H1 (cell line): ENCODE results near the gene NCAPD3. TPM values are rescaled to one million over a fixed set of nuclear protein-coding genes. Genes with fewer than 3 reads are reported as not detected.
"Not testable (repeated sequence)": the region's sequence is repeated elsewhere in the genome, so short reads cannot be mapped to it uniquely, and the experiment has no call there.

Experiments
- CTCF ChIA-PET: fragments of 300-600 bp; sonication (Branson Sonifier 250); formaldehyde crosslinking; loops from one replicate; lab custom pipeline; 2021; ENCODE audit not compliant: partially characterized antibody; lab: Charles Lee
- POLR2A ChIA-PET: fragments of 300-600 bp; sonication (Branson Sonifier 250); formaldehyde crosslinking; loops from one replicate; lab custom pipeline; 2021; ENCODE audit warnings: inconsistent platforms; ENCODE audit not compliant: partially characterized antibody; lab: Charles Lee
- DNase-seq, 2 experiments: peaks; one replicate each; pipeline versions ENCODE4 v3.0.0 to v3.0.0-alpha.2; 2010 to 2022; ENCODE audit warnings: low spot score in 2 of 2, low read depth in 1 of 2, mixed read lengths in 1 of 2
- FAIRE-seq: peaks from 2 replicates; lab custom pipeline; 2011; peaks lifted over from hg19 to GRCh38; lab: Jason Lieb, UNC
- H2AFZ ChIP-seq: 2 replicates; pipeline ENCODE4 v1.8.1; 2012; ENCODE audit warnings: low read length, inconsistent platforms
- H2AK5ac ChIP-seq: 2 replicates; pipeline ENCODE4 v1.6.1; 2013; ENCODE audit warnings: low read depth, low read length
- H2BK120ac ChIP-seq: replicated peaks from 2 replicates; pipeline ENCODE3; 2013; ENCODE audit warnings: low read depth, low read length, inconsistent platforms
- H2BK12ac ChIP-seq: 2 replicates; pipeline ENCODE4 v1.6.1; 2013; ENCODE audit warnings: low read depth, low read length
- H2BK15ac ChIP-seq: 2 replicates; pipeline ENCODE4 v1.6.1; 2013; ENCODE audit warnings: low read length
- H2BK20ac ChIP-seq: 2 replicates; pipeline ENCODE4 v1.6.1; 2013; ENCODE audit warnings: low read length
- H2BK5ac ChIP-seq: 2 replicates; pipeline ENCODE4 v1.6.1; 2013; ENCODE audit warnings: low read depth, low read length
- H3K14ac ChIP-seq: 2 replicates; pipeline ENCODE4 v1.6.1; 2013; ENCODE audit warnings: inconsistent platforms; ENCODE audit not compliant: insufficient read length
- H3K18ac ChIP-seq: 2 replicates; pipeline ENCODE4 v1.6.1; 2013; ENCODE audit warnings: low read length; ENCODE audit errors: extremely low read depth
- H3K23ac ChIP-seq: 2 replicates; pipeline ENCODE4 v1.6.1; 2013; ENCODE audit warnings: inconsistent platforms; ENCODE audit not compliant: insufficient read length
- H3K23me2 ChIP-seq: 2 replicates; pipeline ENCODE4 v1.6.1; 2013; ENCODE audit warnings: low read depth, low read length
- H3K27ac ChIP-seq: 2 replicates; pipeline ENCODE4 v1.6.1; 2011; ENCODE audit warnings: low read depth, low read length, inconsistent platforms
- H3K27me3 ChIP-seq, 4 experiments: replicated peaks in 1 of 4; 1 replicate in 1 of 4; 2 replicates in 3 of 4; pipeline versions ENCODE4 v1.6.1 to v1.8.1; 2011 to 2013; ENCODE audit warnings: low read length in 3 of 4, mild to moderate bottlenecking in 3 of 4, inconsistent platforms in 2 of 4, mixed read lengths in 2 of 4, moderate library complexity in 1 of 4; ENCODE audit not compliant: control insufficient read depth in 3 of 4, insufficient read depth in 3 of 4; ENCODE audit errors: extremely low read depth in 1 of 4
- H3K36me3 ChIP-seq, 4 experiments: 2 replicates each; pipeline versions ENCODE4 v1.6.1 to v1.8.1; 2011 to 2013; ENCODE audit warnings: mild to moderate bottlenecking in 4 of 4, low read length in 3 of 4, moderate library complexity in 2 of 4, control low read depth in 1 of 4, inconsistent platforms in 1 of 4; ENCODE audit not compliant: insufficient read depth in 4 of 4, control insufficient read depth in 2 of 4
- H3K4ac ChIP-seq: replicated peaks from 2 replicates; pipeline ENCODE3; 2013; ENCODE audit warnings: low read length, low read depth, mixed read lengths, inconsistent platforms; ENCODE audit not compliant: insufficient read length
- H3K4me1 ChIP-seq, 4 experiments: replicated peaks in 1 of 4; 1 replicate in 1 of 4; 2 replicates in 3 of 4; pipeline versions ENCODE4 v1.6.1 to v1.8.1; 2011 to 2013; ENCODE audit warnings: low read length in 3 of 4, inconsistent platforms in 2 of 4, mixed read lengths in 1 of 4; ENCODE audit not compliant: insufficient read depth in 4 of 4, control insufficient read depth in 3 of 4
- H3K4me2 ChIP-seq, 2 experiments: 2 replicates each; pipeline versions ENCODE4 v1.6.1 to v1.8.1; 2011 to 2013; ENCODE audit warnings: low read depth in 2 of 2, low read length in 2 of 2, control low read depth in 1 of 2, inconsistent platforms in 1 of 2, mild to moderate bottlenecking in 1 of 2; ENCODE audit not compliant: insufficient read depth in 1 of 2
- H3K4me3 ChIP-seq, 4 experiments: fragments of 200-600, 300-600 bp in 1 of 4; sonication (generic), shearing (Covaris generic), sonication (Bioruptor Twin) in 1 of 4; 2 replicates each; pipeline versions ENCODE4 v1.5.1 to v1.8.1; 2011 to 2016; ENCODE audit warnings: low read length in 4 of 4, low read depth in 3 of 4, control low read depth in 2 of 4, inconsistent platforms in 2 of 4, mild to moderate bottlenecking in 2 of 4, mixed read lengths in 1 of 4, moderate library complexity in 1 of 4; ENCODE audit not compliant: insufficient read depth in 2 of 4; ENCODE audit errors: extremely low read depth in 1 of 4
- H3K56ac ChIP-seq: replicated peaks from 2 replicates; pipeline ENCODE3; 2013; ENCODE audit warnings: low read depth, mild to moderate bottlenecking, mixed read lengths, low read length, inconsistent platforms; ENCODE audit not compliant: insufficient read length
- H3K79me1 ChIP-seq: 2 replicates; pipeline ENCODE4 v1.6.1; 2013; ENCODE audit warnings: low read depth, low read length, control low read depth
- H3K79me2 ChIP-seq, 2 experiments: 2 replicates each; pipeline versions ENCODE4 v1.6.1 to v1.8.1; 2012 to 2013; ENCODE audit warnings: low read length in 2 of 2, mild to moderate bottlenecking in 2 of 2, inconsistent platforms in 1 of 2; ENCODE audit not compliant: insufficient read depth in 2 of 2, control insufficient read depth in 1 of 2
- H3K9ac ChIP-seq, 4 experiments: replicated peaks in 1 of 4; 1 replicate in 1 of 4; 2 replicates in 3 of 4; pipeline versions ENCODE4 v1.6.1 to v1.8.1; 2011 to 2013; ENCODE audit warnings: low read depth in 3 of 4, low read length in 3 of 4, control low read depth in 2 of 4, mild to moderate bottlenecking in 2 of 4, moderate library complexity in 2 of 4, inconsistent platforms in 1 of 4; ENCODE audit errors: extremely low read depth in 1 of 4
- H3K9me3 ChIP-seq, 2 experiments: 2 replicates each; pipeline versions ENCODE4 v1.6.1 to v1.8.1; 2012 to 2013; ENCODE audit warnings: mild to moderate bottlenecking in 2 of 2, moderate library complexity in 2 of 2, control low read depth in 1 of 2, inconsistent platforms in 1 of 2, low read depth in 1 of 2, low read length in 1 of 2, mixed read lengths in 1 of 2; ENCODE audit not compliant: insufficient read depth in 2 of 2
- H4K20me1 ChIP-seq, 2 experiments: replicated peaks in 1 of 2; 2 replicates each; pipeline versions ENCODE3 to v1.8.1; 2011 to 2013; ENCODE audit warnings: inconsistent platforms in 2 of 2, low read length in 2 of 2, mild to moderate bottlenecking in 1 of 2; ENCODE audit not compliant: insufficient read depth in 2 of 2, control insufficient read depth in 1 of 2
- H4K5ac ChIP-seq: 2 replicates; pipeline ENCODE4 v1.6.1; 2013; ENCODE audit warnings: low read length, low read depth, mixed read lengths, inconsistent platforms; ENCODE audit not compliant: insufficient read length
- H4K8ac ChIP-seq: 2 replicates; pipeline ENCODE4 v1.8.0; 2013; ENCODE audit warnings: mild to moderate bottlenecking, moderate library complexity, low read length, inconsistent platforms; ENCODE audit not compliant: insufficient read depth; ENCODE audit errors: extremely low read depth
- H4K91ac ChIP-seq: replicated peaks from 2 replicates; pipeline ENCODE3; 2013; ENCODE audit warnings: low read length, mixed read lengths, inconsistent platforms; ENCODE audit not compliant: insufficient read length
- WGBS, 2 experiments: shearing (Covaris generic) in 1 of 2; methylation state at CpG; one replicate each; pipeline versions ENCODE4 v1.1.6 to v1.1.7; 2013 to 2015; ENCODE audit warnings: low lambda C conversion rate in 2 of 2, mixed read lengths in 2 of 2, inconsistent platforms in 1 of 2, low coverage in 1 of 2, missing lambda C conversion rate in 1 of 2; ENCODE audit not compliant: insufficient replicate concordance in 2 of 2, insufficient coverage in 1 of 2, insufficient read length in 1 of 2; ENCODE audit errors: extremely low coverage in 1 of 2, missing lambda C conversion rate in 1 of 2; 5-methylcytosine and 5-hydroxymethylcytosine counted together
- polyA plus RNA-seq, 7 experiments: library from polyadenylated mRNA; depleted of rRNA in 3 of 7; stranded (reverse) in 5 of 7; unstranded in 2 of 7; fragments of >200 nt in 5 of 7; fragments of 200-250 nt in 2 of 7; gene quantifications; 1 replicate in 5 of 7; 2 replicates in 1 of 7; 4 replicates in 1 of 7; pipeline versions ENCODE4 v1.2.1 to v1.2.3, GENCODE V29; 2011 to 2013; ENCODE audit warnings: missing spikeins in 2 of 7, mixed read lengths in 2 of 7
- total RNA-seq: library from RNA; stranded (reverse); fragmentation: NEBNext Ultra II Directional; extraction: Animal tissue kit (Norgen Biotek cat#: 25700); gene quantifications from 2 replicates; pipeline ENCODE4 v1.2.1, GENCODE V29; 2021

Gene NCAPD3
- total and polyA plus RNA-seq, 2 of the 8 experiments (the other 6 are each of a cell fraction or from before 2014, with no cell fraction given) = 26.5 to 55.2 TPM

DNA sequence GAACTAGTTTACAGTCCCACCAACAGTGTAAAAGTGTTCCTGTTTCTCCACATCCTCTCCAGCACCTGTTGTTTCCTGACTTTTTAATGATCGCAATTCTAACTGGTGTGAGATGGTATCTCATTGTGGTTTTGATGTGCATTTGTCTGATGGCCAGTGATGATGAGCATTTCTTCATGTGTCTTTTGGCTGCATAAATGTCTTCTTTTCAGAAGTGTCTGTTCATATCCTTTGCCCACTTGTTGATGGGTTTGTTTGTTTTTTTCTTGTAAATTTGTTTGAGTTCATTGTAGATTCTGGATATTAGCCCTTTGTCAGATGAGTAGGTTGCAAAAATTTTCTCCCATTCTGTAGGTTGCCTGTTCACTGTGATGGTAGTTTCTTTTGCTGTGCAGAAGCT, 110.0 kb downstream of the NCAPD3 start:
- H2AK5ac ChIP-seq, H3K27me3 ChIP-seq, H3K79me1 ChIP-seq, POLR2A ChIA-PET, H3K23ac ChIP-seq, CTCF ChIA-PET, H3K23me2 ChIP-seq, DNase-seq, H4K20me1 ChIP-seq, H3K4me1 ChIP-seq, H2BK15ac ChIP-seq, H4K8ac ChIP-seq, H2BK5ac ChIP-seq, H4K91ac ChIP-seq, H2BK120ac ChIP-seq, H3K27ac ChIP-seq, H3K4ac ChIP-seq, H2AFZ ChIP-seq, H3K4me3 ChIP-seq, H2BK20ac ChIP-seq, H2BK12ac ChIP-seq, H3K56ac ChIP-seq, H3K4me2 ChIP-seq, H3K9me3 ChIP-seq, H3K9ac ChIP-seq, H4K5ac ChIP-seq, H3K36me3 ChIP-seq, H3K14ac ChIP-seq, H3K18ac ChIP-seq, FAIRE-seq: not testable (repeated sequence)
- WGBS, 2 experiments = 100% methylated on average over 1 of the region's 1 CpG; no CpG with 5 or more reads in 1 of the 2 experiments
- peaks cover 0 to 28% of the 10 kb centered on the region in 2 experiments; a peak in 3 of 4 replicates for H3K79me2 ChIP-seq
